ENCODE measurements around the gene LINC00237. TPM values are rescaled to one million over a fixed set of nuclear protein-coding genes. Genes with fewer than 3 reads are reported as not detected.

Gene LINC00237
- total RNA-seq, 2 donors from 2014 or later: not detected

- Histone ChIP-seq H3K4me1 (ENCODE audit: control insufficient read depth in 1 of 2, low read depth in 2 of 2) (no peaks in the 10 kb centered on the region), H3K36me3 (no peaks in the 10 kb centered on the region), H3K27me3 (replicated peaks; ENCODE audit: insufficient read depth) (no peaks in the 10 kb centered on the region), H3K4me3 (no peak overlapping the region), H3K9me3 (no peaks in the 10 kb centered on the region), H3K27ac (no peak overlapping the region)
- DNase-seq (ENCODE audit: low spot score) (no peak), ATAC-seq (ENCODE audit: insufficient number of reproducible peaks, low FRiP score, low read depth) (no peak)
- TF ChIP-seq, protein P1, sequence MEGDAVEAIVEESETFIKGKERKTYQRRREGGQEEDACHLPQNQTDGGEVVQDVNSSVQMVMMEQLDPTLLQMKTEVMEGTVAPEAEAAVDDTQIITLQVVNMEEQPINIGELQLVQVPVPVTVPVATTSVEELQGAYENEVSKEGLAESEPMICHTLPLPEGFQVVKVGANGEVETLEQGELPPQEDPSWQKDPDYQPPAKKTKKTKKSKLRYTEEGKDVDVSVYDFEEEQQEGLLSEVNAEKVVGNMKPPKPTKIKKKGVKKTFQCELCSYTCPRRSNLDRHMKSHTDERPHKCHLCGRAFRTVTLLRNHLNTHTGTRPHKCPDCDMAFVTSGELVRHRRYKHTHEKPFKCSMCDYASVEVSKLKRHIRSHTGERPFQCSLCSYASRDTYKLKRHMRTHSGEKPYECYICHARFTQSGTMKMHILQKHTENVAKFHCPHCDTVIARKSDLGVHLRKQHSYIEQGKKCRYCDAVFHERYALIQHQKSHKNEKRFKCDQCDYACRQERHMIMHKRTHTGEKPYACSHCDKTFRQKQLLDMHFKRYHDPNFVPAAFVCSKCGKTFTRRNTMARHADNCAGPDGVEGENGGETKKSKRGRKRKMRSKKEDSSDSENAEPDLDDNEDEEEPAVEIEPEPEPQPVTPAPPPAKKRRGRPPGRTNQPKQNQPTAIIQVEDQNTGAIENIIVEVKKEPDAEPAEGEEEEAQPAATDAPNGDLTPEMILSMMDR (IDR thresholded peaks at IDR 0.05): no peak
Measured at GRCh38 chr20:21117521-21117920, 11.4 kb upstream of the LINC00237 start.

DNA sequence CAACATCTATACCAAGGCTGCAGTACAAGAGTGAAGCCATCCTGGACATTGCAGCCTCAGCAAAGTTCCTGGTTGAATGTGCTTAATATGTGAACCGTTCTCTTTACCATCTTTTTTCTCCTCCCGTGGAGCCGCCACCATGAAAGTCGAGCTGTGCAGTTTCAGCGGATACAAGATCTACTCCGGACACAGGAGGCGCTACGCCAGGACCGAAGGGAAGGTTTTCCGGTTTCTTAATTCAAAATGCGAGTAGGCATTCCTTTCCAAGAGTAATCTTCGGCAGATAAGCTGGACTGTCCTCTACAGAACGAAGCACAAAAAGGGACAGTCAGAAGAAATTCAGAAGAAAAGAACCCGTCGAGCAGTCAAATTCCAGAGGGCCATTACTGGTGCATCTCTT is 8.4 kb upstream of the LINC00237 start:
- no peak for ATAC-seq (ENCODE audit: insufficient number of reproducible peaks, low FRiP score, low read depth)
- H3K4me1 ChIP-seq (ENCODE audit: control insufficient read depth in 1 of 2, low read depth in 2 of 2): no peaks in the 10 kb centered on the region

GRCh38 chr20:21113697-21114096 is 7.5 kb upstream of the LINC00237 start:
- no peak overlapping the region for H3K4me3 ChIP-seq
- H3K9me3 ChIP-seq: no peaks in the 10 kb centered on the region
- TF ChIP-seq, protein P1 (IDR thresholded peaks at IDR 0.05): no peak
- ATAC-seq (ENCODE audit: insufficient number of reproducible peaks, low FRiP score, low read depth) (no peak), DNase-seq (ENCODE audit: low spot score) (no peak)
- no peaks in the 10 kb centered on the region for H3K27me3 ChIP-seq (replicated peaks; ENCODE audit: insufficient read depth)
- H3K4me1 ChIP-seq (ENCODE audit: control insufficient read depth in 1 of 2, low read depth in 2 of 2): no peaks in the 10 kb centered on the region
- H3K36me3 ChIP-seq: no peaks in the 10 kb centered on the region
- no peak overlapping the region for H3K27ac ChIP-seq

More for the DNA sequence above, 8.4 kb upstream of the LINC00237 start:
- Histone ChIP-seq H3K27ac (no peak overlapping the region), H3K27me3 (replicated peaks; ENCODE audit: insufficient read depth) (no peaks in the 10 kb centered on the region), H3K9me3 (no peaks in the 10 kb centered on the region), H3K4me3 (no peak overlapping the region), H3K36me3 (no peaks in the 10 kb centered on the region)
- TF ChIP-seq, protein P1 (IDR thresholded peaks at IDR 0.05): no peak
- no peak for DNase-seq (ENCODE audit: low spot score)

DNA sequence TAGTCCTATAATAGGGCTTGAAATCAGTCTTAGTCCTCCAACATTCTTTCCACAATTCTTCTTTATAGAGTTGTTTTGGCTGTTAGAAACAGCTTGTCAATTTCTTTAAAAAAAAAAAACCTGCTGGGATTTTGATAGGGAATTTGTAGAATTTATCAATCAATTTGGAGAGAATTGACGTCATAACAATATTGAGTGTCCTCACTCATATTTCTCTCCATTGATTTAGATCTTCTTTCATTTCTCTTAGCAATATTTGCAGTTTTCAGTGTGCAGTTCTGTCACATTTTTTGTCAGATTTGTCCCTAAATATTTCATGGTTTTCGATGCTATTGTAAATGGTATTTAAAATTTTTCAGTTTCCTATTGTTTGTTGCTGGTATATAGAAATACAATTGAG is 5.3 kb upstream of the LINC00237 start:
- H3K36me3 ChIP-seq: no peaks in the 10 kb centered on the region
- H3K27me3 ChIP-seq (replicated peaks; ENCODE audit: insufficient read depth): peaks cover 7% of the 10 kb centered on the region
- no peaks in the 10 kb centered on the region for H3K4me1 ChIP-seq (ENCODE audit: control insufficient read depth in 1 of 2, low read depth in 2 of 2)
- ATAC-seq (ENCODE audit: insufficient number of reproducible peaks, low FRiP score, low read depth) (no peak), DNase-seq (ENCODE audit: low spot score) (no peak)
- H3K27ac ChIP-seq: no peak overlapping the region
- H3K9me3 ChIP-seq: no peaks in the 10 kb centered on the region
- H3K4me3 ChIP-seq: no peak overlapping the region
- TF ChIP-seq, protein P1 (IDR thresholded peaks at IDR 0.05): no peak

DNA sequence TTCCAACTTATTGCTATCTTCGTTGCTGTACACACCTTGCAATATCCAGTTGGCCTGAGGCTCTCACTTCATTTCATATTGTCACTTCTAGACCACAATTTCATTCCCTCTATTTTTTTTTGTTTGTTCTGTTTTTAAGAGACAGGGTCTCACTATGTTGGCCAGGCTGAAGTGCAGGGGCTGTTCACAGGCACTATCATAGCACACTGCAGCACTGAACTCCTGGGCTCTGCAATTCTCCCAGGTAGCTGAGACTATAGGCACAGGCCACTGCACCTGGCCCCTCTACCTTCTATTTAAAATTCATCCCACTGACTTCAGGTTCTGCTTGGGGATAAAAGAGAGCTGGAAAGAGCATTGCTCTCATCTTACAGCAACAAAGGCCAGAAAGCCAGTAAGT is 4.7 kb upstream of the LINC00237 start:
- no peaks in the 10 kb centered on the region for H3K36me3 ChIP-seq
- ATAC-seq (ENCODE audit: insufficient number of reproducible peaks, low FRiP score, low read depth): no peak
- H3K4me3 ChIP-seq: no peak overlapping the region
- no peak for DNase-seq (ENCODE audit: low spot score)
- TF ChIP-seq, protein P1 (IDR thresholded peaks at IDR 0.05): no peak
- no peaks in the 10 kb centered on the region for H3K9me3 ChIP-seq
- peaks cover 13% of the 10 kb centered on the region for H3K27me3 ChIP-seq (replicated peaks; ENCODE audit: insufficient read depth)
- no peak overlapping the region for H3K27ac ChIP-seq
- peaks cover under 1 to 5% of the 10 kb centered on the region in 2 donors for H3K4me1 ChIP-seq (ENCODE audit: control insufficient read depth in 1 of 2, low read depth in 2 of 2)
